ENCODE results near the gene NFILZ. TPM values are rescaled to one million over a fixed set of nuclear protein-coding genes. Genes with fewer than 3 reads are reported as not detected.

Gene NFILZ
- total RNA-seq, 1 experiment from 2014 or later = not detected

GRCh38 chr19:8648240-8648639 is 17.8 kb downstream of the NFILZ start (continued):
- TF ChIP-seq, protein P1, sequence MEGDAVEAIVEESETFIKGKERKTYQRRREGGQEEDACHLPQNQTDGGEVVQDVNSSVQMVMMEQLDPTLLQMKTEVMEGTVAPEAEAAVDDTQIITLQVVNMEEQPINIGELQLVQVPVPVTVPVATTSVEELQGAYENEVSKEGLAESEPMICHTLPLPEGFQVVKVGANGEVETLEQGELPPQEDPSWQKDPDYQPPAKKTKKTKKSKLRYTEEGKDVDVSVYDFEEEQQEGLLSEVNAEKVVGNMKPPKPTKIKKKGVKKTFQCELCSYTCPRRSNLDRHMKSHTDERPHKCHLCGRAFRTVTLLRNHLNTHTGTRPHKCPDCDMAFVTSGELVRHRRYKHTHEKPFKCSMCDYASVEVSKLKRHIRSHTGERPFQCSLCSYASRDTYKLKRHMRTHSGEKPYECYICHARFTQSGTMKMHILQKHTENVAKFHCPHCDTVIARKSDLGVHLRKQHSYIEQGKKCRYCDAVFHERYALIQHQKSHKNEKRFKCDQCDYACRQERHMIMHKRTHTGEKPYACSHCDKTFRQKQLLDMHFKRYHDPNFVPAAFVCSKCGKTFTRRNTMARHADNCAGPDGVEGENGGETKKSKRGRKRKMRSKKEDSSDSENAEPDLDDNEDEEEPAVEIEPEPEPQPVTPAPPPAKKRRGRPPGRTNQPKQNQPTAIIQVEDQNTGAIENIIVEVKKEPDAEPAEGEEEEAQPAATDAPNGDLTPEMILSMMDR (IDR thresholded peaks at IDR 0.05 in 2 of 3, conservative IDR thresholded peaks at IDR 0.05 in 1 of 3; ENCODE audit: borderline replicate concordance in 1 of 3, insufficient read depth in 1 of 3, low read depth in 2 of 3, low read length in 2 of 3) = no peak

GRCh38 chr19:8654591-8655339 is 24.3 kb downstream of the NFILZ start:
- DNase-seq (ENCODE audit: low read depth, low spot score) (peak; percentile 48), ATAC-seq (peak; percentile 89)
- Histone ChIP-seq H3K27me3 (ENCODE audit: insufficient read depth, low read length) (no peaks in the 10 kb centered on the region), H3K79me2 (ENCODE audit: insufficient read depth, low read length) (no peaks in the 10 kb centered on the region), H2AFZ (ENCODE audit: low read depth, low read length, poor library complexity, severe bottlenecking) (peak overlapping the region; percentile 64), H3K27ac (ENCODE audit: low read depth, low read length) (no peak overlapping the region), H3K9me3 (ENCODE audit: control insufficient read depth in 1 of 2, insufficient read depth in 1 of 2, low read depth in 1 of 2, low read length in 2 of 2) (no peaks in the 10 kb centered on the region), H3K9me2 (ENCODE audit: insufficient read depth) (no peaks in the 10 kb centered on the region), H3K36me3 (ENCODE audit: control insufficient read depth in 1 of 2, insufficient read depth in 2 of 2, low read length in 2 of 2) (no peaks in the 10 kb centered on the region), H4K20me1 (ENCODE audit: insufficient read depth) (no peaks in the 10 kb centered on the region), H3K4me2 (ENCODE audit: low read length) (peak overlapping the region; percentile 74), H3K4me3 (replicated peaks in 1 of 2; ENCODE audit: low read depth in 1 of 2, low read length in 2 of 2) (peak overlapping the region; percentile 15 to 38; a peak in 3 of 4 replicates), H3K9ac (ENCODE audit: low read length) (no peak overlapping the region), H3K4me1 (ENCODE audit: control insufficient read depth in 1 of 2, insufficient read depth in 2 of 2, low read length in 2 of 2) (peaks cover 0 to 7% of the 10 kb centered on the region in 2 experiments; a peak in 1 of 4 replicates)
- TF ChIP-seq SRF (IDR thresholded peaks at IDR 0.05; ENCODE audit: low read depth) (no peak), YY1 (IDR thresholded peaks at IDR 0.05; ENCODE audit: extremely low read depth, insufficient replicate concordance, low read depth, low read length) (peak; percentile 19), RAD21 (IDR thresholded peaks at IDR 0.05; ENCODE audit: low read depth) (peak; percentile 87), SP1 (IDR thresholded peaks at IDR 0.05; ENCODE audit: low read depth) (no peak)
- TF ChIP-seq, protein P1 (IDR thresholded peaks at IDR 0.05 in 2 of 3, conservative IDR thresholded peaks at IDR 0.05 in 1 of 3; ENCODE audit: borderline replicate concordance in 1 of 3, insufficient read depth in 1 of 3, low read depth in 2 of 3, low read length in 2 of 3) = peak; percentile 75 to 91 (median 78); a peak in 5 of 6 replicates
- RAD21 ChIA-PET (ENCODE audit: low non-redundant PET in 1 of 2, low total read pairs in 2 of 2, uncharacterized antibody in 2 of 2, unreplicated experiment in 2 of 2) = interaction anchor here (0.6 to 1.8 kb wide), 3 partner anchors 14 to 553 kb away, joined by 3 to 4 read pairs (median 3); no protein-coding TSS in a partner anchor
- CTCF ChIA-PET = interaction anchor here (1.3 to 3.5 kb wide), 8 partner anchors 10 to 426 kb away, joined by 3 to 29 read pairs (median 4); partner anchors contain the start of genes ACTL9 and NFILZ
- intact Hi-C loops (cut with micrococcal nuclease) = loop anchor here (1.0 kb wide), 2 partner anchors 40 to 425 kb away; no protein-coding TSS in a partner anchor
- BruUV-seq (replicated peaks) = no TSS peak
- POLR2A ChIA-PET = interaction anchor here (1.0 to 1.6 kb wide), 2 partner anchors 10 to 363 kb away, joined by 3 read pairs; no protein-coding TSS in a partner anchor

Data from HCT116 (cell line).